Mammary epithelial cell (primary cell): ENCODE measurements around the gene CMTM5.

Experiments used
- EZH2 ChIP-seq: IDR thresholded peaks from 2 replicates; pipeline ENCODE4 v1.6.1; 2012; ENCODE audit warnings: low read length, inconsistent platforms, borderline replicate concordance
- TF ChIP-seq, protein P1 (sequence below), 2 donors: IDR thresholded peaks in 1 of 2; conservative IDR thresholded peaks in 1 of 2; 2 replicates each; pipeline ENCODE4 v1.5.1; 2011 to 2012; ENCODE audit warnings: inconsistent platforms in 2 of 2, low read length in 2 of 2, mild to moderate bottlenecking in 2 of 2, control low read depth in 1 of 2, low read depth in 1 of 2; ENCODE audit not compliant: insufficient read depth in 1 of 2; ENCODE audit errors: extremely low read depth in 1 of 2

DNA sequence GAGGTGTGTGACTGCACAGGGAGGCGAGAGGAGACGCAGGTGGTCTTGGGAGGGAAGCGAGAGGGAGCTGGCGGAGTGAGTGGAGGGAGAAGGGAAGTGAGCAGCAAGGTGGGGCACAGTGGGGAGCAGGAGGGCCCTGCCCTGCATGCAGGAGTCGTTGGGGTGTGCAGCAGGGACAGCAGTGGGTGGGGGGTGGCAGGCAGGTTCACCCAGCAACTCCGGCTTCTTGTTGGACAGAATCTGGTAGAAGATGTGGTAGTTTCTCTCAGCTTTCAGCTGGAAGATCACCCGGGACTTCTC lies 26.2 kb downstream of the CMTM5 start:
- TF ChIP-seq, protein P1, sequence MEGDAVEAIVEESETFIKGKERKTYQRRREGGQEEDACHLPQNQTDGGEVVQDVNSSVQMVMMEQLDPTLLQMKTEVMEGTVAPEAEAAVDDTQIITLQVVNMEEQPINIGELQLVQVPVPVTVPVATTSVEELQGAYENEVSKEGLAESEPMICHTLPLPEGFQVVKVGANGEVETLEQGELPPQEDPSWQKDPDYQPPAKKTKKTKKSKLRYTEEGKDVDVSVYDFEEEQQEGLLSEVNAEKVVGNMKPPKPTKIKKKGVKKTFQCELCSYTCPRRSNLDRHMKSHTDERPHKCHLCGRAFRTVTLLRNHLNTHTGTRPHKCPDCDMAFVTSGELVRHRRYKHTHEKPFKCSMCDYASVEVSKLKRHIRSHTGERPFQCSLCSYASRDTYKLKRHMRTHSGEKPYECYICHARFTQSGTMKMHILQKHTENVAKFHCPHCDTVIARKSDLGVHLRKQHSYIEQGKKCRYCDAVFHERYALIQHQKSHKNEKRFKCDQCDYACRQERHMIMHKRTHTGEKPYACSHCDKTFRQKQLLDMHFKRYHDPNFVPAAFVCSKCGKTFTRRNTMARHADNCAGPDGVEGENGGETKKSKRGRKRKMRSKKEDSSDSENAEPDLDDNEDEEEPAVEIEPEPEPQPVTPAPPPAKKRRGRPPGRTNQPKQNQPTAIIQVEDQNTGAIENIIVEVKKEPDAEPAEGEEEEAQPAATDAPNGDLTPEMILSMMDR (conservative IDR thresholded peaks at IDR 0.05 in 1 of 2, IDR thresholded peaks at IDR 0.05 in 1 of 2; ENCODE audit: extremely low read depth in 1 of 2, insufficient read depth in 1 of 2, low read depth in 1 of 2, low read length in 2 of 2), result no peak
- TF ChIP-seq EZH2, result no peak
